GM12878 (cell line): Measurements from ENCODE around the gene XPC. TPM values are rescaled to one million over a fixed set of nuclear protein-coding genes. Genes with fewer than 3 reads are reported as not detected.

ENCODE experiments used
- ATAC-seq: fragments of 200-7000 bp; cut with Tn5 transposase; 3 replicates; pipeline ENCODE4 v1.9.1; 2020; ENCODE audit warnings: mild to moderate bottlenecking, moderate library complexity
- BruUV-seq: library from RNA; stranded (reverse); fragments of 400-500 nt; replicated peaks from 2 replicates; lab custom pipeline; 2021; lab: Mats Ljungman, UMichigan
- CTCF ChIA-PET: fragments of 300-600 bp; sonication (Branson Sonifier 250); formaldehyde crosslinking; extraction: SDS; loops from one replicate; lab custom pipeline; 2021; ENCODE audit warnings: inconsistent platforms; lab: Yijun Ruan, JAX
- POLR2A ChIA-PET: fragments of 350-600 bp; formaldehyde crosslinking; extraction: SDS; loops from one replicate; lab custom pipeline; 2021; ENCODE audit warnings: inconsistent platforms; lab: Charles Lee
- RAD21 ChIA-PET: fragments of 300-600 bp; sonication (Branson Sonifier 250); formaldehyde crosslinking; loops from one replicate; lab custom pipeline; 2023; ENCODE audit warnings: antibody characterized with exemption; ENCODE audit not compliant: unreplicated experiment; lab: Charles Lee
- SMC1A ChIA-PET: fragments of 300-600 bp; sonication (Branson Sonifier 250); formaldehyde crosslinking; loops from one replicate; lab custom pipeline; 2023; ENCODE audit not compliant: unreplicated experiment, uncharacterized antibody; lab: Charles Lee
- DNase-seq: peaks from one replicate; pipeline ENCODE4 v3.0.0-alpha.2; 2011; ENCODE audit warnings: low read depth, low spot score
- FAIRE-seq: peaks from 3 replicates; lab custom pipeline; 2011; peaks lifted over from hg19 to GRCh38; lab: Jason Lieb, UNC
- H2AFZ ChIP-seq: 2 replicates; pipeline ENCODE4 v1.6.0; 2011; ENCODE audit warnings: low read depth, low read length, control low read depth; ENCODE audit not compliant: control insufficient read depth
- H3K27ac ChIP-seq: 2 replicates; pipeline ENCODE4 v1.5.1; 2011; ENCODE audit warnings: control low read depth; ENCODE audit not compliant: control insufficient read depth, insufficient read depth
- H3K27me3 ChIP-seq, 2 experiments: replicated peaks in 1 of 2; 2 replicates each; pipeline versions ENCODE4 v1.6.0 to v1.6.1; 2011; ENCODE audit warnings: low read length in 1 of 2; ENCODE audit not compliant: control insufficient read depth in 2 of 2, insufficient read depth in 2 of 2
- H3K36me3 ChIP-seq, 2 experiments: 2 replicates each; pipeline ENCODE4 v1.5.1; 2011; ENCODE audit warnings: low read length in 1 of 2; ENCODE audit not compliant: control insufficient read depth in 2 of 2, insufficient read depth in 2 of 2
- H3K4me1 ChIP-seq: 2 replicates; pipeline ENCODE4 v1.6.1; 2011; ENCODE audit warnings: mild to moderate bottlenecking, low read length, moderate library complexity, mixed read lengths; ENCODE audit not compliant: control insufficient read depth, insufficient read depth
- H3K4me2 ChIP-seq: 2 replicates; pipeline ENCODE4 v1.6.0; 2011; ENCODE audit warnings: control low read depth; ENCODE audit not compliant: control insufficient read depth, insufficient read depth
- H3K4me3 ChIP-seq: fragments of 200-600 bp; sonication (generic); 2 replicates; pipeline ENCODE4 v1.5.1; 2016
- H3K79me2 ChIP-seq: 2 replicates; pipeline ENCODE4 v1.6.0; 2011; ENCODE audit warnings: low read length; ENCODE audit not compliant: control insufficient read depth, insufficient read depth
- H3K9ac ChIP-seq: 2 replicates; pipeline ENCODE4 v1.8.0; 2011; ENCODE audit warnings: low read length, control low read depth, mixed read lengths; ENCODE audit not compliant: control insufficient read depth, insufficient read depth
- H3K9me3 ChIP-seq: replicated peaks from 3 replicates; pipeline ENCODE4 v1.5.1; 2011; ENCODE audit warnings: mild to moderate bottlenecking, low read length; ENCODE audit not compliant: control insufficient read depth, insufficient read depth
- H4K20me1 ChIP-seq: 2 replicates; pipeline ENCODE4 v1.6.0; 2011; ENCODE audit not compliant: control insufficient read depth, insufficient read depth
- BRCA1 ChIP-seq: IDR thresholded peaks from 2 replicates; pipeline ENCODE4 v1.6.1; 2011; ENCODE audit warnings: low read depth, low read length, improper control_type of control experiment
- CHD4 ChIP-seq: fragments of 200-600 bp; sonication (generic); IDR thresholded peaks from 2 replicates; pipeline ENCODE4 v1.6.1; 2016; ENCODE audit warnings: mild to moderate bottlenecking
- CREB1 ChIP-seq: IDR thresholded peaks from 2 replicates; pipeline ENCODE4 v1.6.1; 2012; ENCODE audit warnings: low read depth, mild to moderate bottlenecking, inconsistent platforms
- FOXK2 ChIP-seq: fragments of 450-650 bp; IDR thresholded peaks from 2 replicates; pipeline ENCODE4 v1.6.1; 2017; ENCODE audit warnings: mild to moderate bottlenecking, moderate library complexity
- FOXM1 ChIP-seq: IDR thresholded peaks from 2 replicates; pipeline ENCODE4 v1.6.1; 2012; ENCODE audit warnings: low read depth, mild to moderate bottlenecking, inconsistent platforms, low read length, moderate library complexity
- HDGF ChIP-seq: fragments of 450-650 bp; IDR thresholded peaks from 2 replicates; pipeline ENCODE4 v1.6.1; 2016; ENCODE audit warnings: antibody characterized with exemption
- LARP7 ChIP-seq: fragments of 450-650 bp; IDR thresholded peaks from 2 replicates; pipeline ENCODE4 v1.6.1; 2017; ENCODE audit warnings: mild to moderate bottlenecking
- MEF2B ChIP-seq: fragments of 450-650 bp; IDR thresholded peaks from 2 replicates; pipeline ENCODE4 v1.6.1; 2018; ENCODE audit warnings: mild to moderate bottlenecking, moderate library complexity; ENCODE audit not compliant: partially characterized antibody, poor library complexity, severe bottlenecking
- POLR2A ChIP-seq: IDR thresholded peaks from 2 replicates; pipeline ENCODE4 v1.6.1; 2011; ENCODE audit warnings: low read depth, mild to moderate bottlenecking, low read length
- RELA ChIP-seq: fragments of 450-650 bp; IDR thresholded peaks from 2 replicates; pipeline ENCODE4 v1.8.0; 2014; ENCODE audit warnings: borderline replicate concordance; ENCODE audit not compliant: partially characterized antibody
- SMAD5 ChIP-seq: IDR thresholded peaks from 2 replicates; pipeline ENCODE4 v1.6.1; 2016; ENCODE audit warnings: antibody characterized with exemption, low read depth
- SMC3 ChIP-seq: IDR thresholded peaks from 2 replicates; pipeline ENCODE4 v1.6.1; 2011; ENCODE audit warnings: low read length, improper control_type of control experiment, borderline replicate concordance
- STAT3 ChIP-seq: IDR thresholded peaks from 2 replicates; pipeline ENCODE4 v1.6.1; 2011; ENCODE audit warnings: low read depth, low read length, improper control_type of control experiment
- TBL1XR1 ChIP-seq: IDR thresholded peaks from 2 replicates; pipeline ENCODE4 v1.6.1; 2012; ENCODE audit warnings: low read depth, low read length, improper control_type of control experiment
- ZNF384 ChIP-seq: IDR thresholded peaks from 2 replicates; pipeline ENCODE4 v1.6.1; 2012; ENCODE audit warnings: low read depth, mild to moderate bottlenecking, low read length, improper control_type of control experiment, borderline replicate concordance
- WGBS: methylation state at CpG from one replicate; pipeline ENCODE4 v1.1.6; 2016; ENCODE audit warnings: low lambda C conversion rate; ENCODE audit not compliant: insufficient replicate concordance, insufficient coverage; ENCODE audit errors: missing lambda C conversion rate; 5-methylcytosine and 5-hydroxymethylcytosine counted together
- in situ Hi-C: fragments of 300-500 bp; cut with MboI; formaldehyde crosslinking; loops from 9 replicates; pipeline ENCODE4 v1.14.3; 2018; ENCODE audit warnings: mixed read lengths
- intact Hi-C: fragments of 100-400 bp; cut with micrococcal nuclease; formaldehyde crosslinking; loops from one replicate; pipeline ENCODE4 v1.14.2; 2022; ENCODE audit not compliant: unreplicated experiment
- polyA plus RNA-seq, 11 experiments: library from polyadenylated mRNA; depleted of rRNA in 4 of 11; unstranded in 6 of 11; stranded (reverse) in 5 of 11; fragments of >200 nt; fragmentation: Nextera tagmentation in 4 of 11; fragmentation: Illumina TruSeq in 1 of 11; extraction: Ambion mirVana in 4 of 11; extraction: Trizol in 1 of 11; gene quantifications; 1 replicate in 1 of 11; 2 replicates in 10 of 11; pipeline versions ENCODE4 v1.2.1 to v1.2.3, GENCODE V29; 2011 to 2016; ENCODE audit warnings: inconsistent platforms in 2 of 11, missing spikeins in 2 of 11, low read depth in 1 of 11
- total RNA-seq, 4 experiments: library from RNA; depleted of rRNA in 3 of 4; stranded (reverse); fragments of >200 nt in 3 of 4; fragmentation: Illumina TruSeq in 1 of 4; extraction: Trizol in 1 of 4; gene quantifications; 2 replicates each; pipeline versions ENCODE4 v1.2.1 to v1.2.3, GENCODE V29; 2013 to 2021
- TF ChIP-seq, protein P1 (sequence below): fragments of 450-650 bp; IDR thresholded peaks from 2 replicates; pipeline ENCODE4 v1.6.1; 2018; ENCODE audit warnings: borderline replicate concordance, mild to moderate bottlenecking; ENCODE audit not compliant: partially characterized antibody
- TF ChIP-seq, protein P2 (sequence below): fragments of 450-650 bp; IDR thresholded peaks from 2 replicates; pipeline ENCODE4 v1.6.1; 2017; ENCODE audit warnings: mild to moderate bottlenecking, moderate library complexity
- TF ChIP-seq, protein P3 (sequence below): fragments of 150-350 bp; IDR thresholded peaks from 2 replicates; pipeline ENCODE4 v1.6.1; 2016; ENCODE audit warnings: low read depth, low read length

The XPC gene
- total and polyA plus RNA-seq, 10 of the 15 experiments (the other 5 are each of a cell fraction or from before 2014, with no cell fraction given), result 4.0 to 48.3 (median 29.8) TPM

DNA sequence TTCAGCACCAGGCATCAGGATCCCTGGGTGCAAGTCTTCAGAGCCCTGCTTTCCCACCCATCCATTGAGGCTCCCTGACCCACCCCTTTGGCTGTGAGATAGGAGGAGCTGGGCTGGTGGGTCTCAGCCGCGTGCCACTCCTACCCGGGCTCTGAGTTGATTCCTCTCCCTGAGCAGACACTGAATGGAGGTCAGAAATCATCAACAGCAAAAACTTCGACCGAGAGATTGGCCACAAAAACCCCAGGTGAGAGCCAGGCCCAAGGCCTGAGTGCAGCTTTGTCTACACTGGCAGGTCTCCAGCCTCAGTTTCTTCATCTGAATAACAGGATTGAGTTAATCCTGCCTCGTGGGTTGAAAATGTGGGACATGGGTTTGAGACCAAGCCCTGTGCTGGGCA lies 45.7 kb downstream of the XPC start:
- 97% methylated on average over 6 of the region's 6 CpGs for WGBS
- ChIA-PET RAD21 (no interaction called here), CTCF (no interaction called here), POLR2A (no interaction called here), SMC1A (no interaction called here)
- FAIRE-seq, result no peak
- no peak for ATAC-seq
- H2AFZ ChIP-seq, result no peak overlapping the region
- H3K9me3 ChIP-seq, result no peaks in the 10 kb centered on the region
- no peak overlapping the region for H3K9ac ChIP-seq
- BruUV-seq, result no TSS peak
- peaks cover 8% of the 10 kb centered on the region for H3K79me2 ChIP-seq
- H3K36me3 ChIP-seq, result peaks cover 26 to 27% of the 10 kb centered on the region in 2 experiments
- H3K4me1 ChIP-seq, result no peaks in the 10 kb centered on the region
- H3K4me2 ChIP-seq, result no peak overlapping the region
- H3K27me3 ChIP-seq, result no peaks in the 10 kb centered on the region
- no peak overlapping the region for H3K4me3 ChIP-seq
- no peak for DNase-seq
- in situ Hi-C loops (no loop called here), intact Hi-C loops (no loop called here)
- H4K20me1 ChIP-seq, result no peaks in the 10 kb centered on the region
- no peak overlapping the region for H3K27ac ChIP-seq
- TF ChIP-seq POLR2A (no peak), CHD4 (no peak), LARP7 (no peak), FOXM1 (no peak), TBL1XR1 (no peak), FOXK2 (no peak), BRCA1 (no peak), STAT3 (no peak), RELA (no peak), CREB1 (no peak), MEF2B (no peak), SMC3 (no peak), SMAD5 (no peak), HDGF (no peak), ZNF384 (no peak)
- TF ChIP-seq, protein P1, sequence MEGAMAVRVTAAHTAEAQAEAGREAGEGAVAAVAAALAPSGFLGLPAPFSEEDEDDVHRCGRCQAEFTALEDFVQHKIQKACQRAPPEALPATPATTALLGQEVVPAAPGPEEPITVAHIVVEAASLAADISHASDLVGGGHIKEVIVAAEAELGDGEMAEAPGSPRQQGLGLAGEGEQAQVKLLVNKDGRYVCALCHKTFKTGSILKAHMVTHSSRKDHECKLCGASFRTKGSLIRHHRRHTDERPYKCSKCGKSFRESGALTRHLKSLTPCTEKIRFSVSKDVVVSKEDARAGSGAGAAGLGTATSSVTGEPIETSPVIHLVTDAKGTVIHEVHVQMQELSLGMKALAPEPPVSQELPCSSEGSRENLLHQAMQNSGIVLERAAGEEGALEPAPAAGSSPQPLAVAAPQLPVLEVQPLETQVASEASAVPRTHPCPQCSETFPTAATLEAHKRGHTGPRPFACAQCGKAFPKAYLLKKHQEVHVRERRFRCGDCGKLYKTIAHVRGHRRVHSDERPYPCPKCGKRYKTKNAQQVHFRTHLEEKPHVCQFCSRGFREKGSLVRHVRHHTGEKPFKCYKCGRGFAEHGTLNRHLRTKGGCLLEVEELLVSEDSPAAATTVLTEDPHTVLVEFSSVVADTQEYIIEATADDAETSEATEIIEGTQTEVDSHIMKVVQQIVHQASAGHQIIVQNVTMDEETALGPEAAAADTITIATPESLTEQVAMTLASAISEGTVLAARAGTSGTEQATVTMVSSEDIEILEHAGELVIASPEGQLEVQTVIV, result no peak
- TF ChIP-seq, protein P2, sequence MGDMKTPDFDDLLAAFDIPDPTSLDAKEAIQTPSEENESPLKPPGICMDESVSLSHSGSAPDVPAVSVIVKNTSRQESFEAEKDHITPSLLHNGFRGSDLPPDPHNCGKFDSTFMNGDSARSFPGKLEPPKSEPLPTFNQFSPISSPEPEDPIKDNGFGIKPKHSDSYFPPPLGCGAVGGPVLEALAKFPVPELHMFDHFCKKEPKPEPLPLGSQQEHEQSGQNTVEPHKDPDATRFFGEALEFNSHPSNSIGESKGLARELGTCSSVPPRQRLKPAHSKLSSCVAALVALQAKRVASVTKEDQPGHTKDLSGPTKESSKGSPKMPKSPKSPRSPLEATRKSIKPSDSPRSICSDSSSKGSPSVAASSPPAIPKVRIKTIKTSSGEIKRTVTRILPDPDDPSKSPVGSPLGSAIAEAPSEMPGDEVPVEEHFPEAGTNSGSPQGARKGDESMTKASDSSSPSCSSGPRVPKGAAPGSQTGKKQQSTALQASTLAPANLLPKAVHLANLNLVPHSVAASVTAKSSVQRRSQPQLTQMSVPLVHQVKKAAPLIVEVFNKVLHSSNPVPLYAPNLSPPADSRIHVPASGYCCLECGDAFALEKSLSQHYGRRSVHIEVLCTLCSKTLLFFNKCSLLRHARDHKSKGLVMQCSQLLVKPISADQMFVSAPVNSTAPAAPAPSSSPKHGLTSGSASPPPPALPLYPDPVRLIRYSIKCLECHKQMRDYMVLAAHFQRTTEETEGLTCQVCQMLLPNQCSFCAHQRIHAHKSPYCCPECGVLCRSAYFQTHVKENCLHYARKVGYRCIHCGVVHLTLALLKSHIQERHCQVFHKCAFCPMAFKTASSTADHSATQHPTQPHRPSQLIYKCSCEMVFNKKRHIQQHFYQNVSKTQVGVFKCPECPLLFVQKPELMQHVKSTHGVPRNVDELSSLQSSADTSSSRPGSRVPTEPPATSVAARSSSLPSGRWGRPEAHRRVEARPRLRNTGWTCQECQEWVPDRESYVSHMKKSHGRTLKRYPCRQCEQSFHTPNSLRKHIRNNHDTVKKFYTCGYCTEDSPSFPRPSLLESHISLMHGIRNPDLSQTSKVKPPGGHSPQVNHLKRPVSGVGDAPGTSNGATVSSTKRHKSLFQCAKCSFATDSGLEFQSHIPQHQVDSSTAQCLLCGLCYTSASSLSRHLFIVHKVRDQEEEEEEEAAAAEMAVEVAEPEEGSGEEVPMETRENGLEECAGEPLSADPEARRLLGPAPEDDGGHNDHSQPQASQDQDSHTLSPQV, result no peak
- TF ChIP-seq, protein P3, sequence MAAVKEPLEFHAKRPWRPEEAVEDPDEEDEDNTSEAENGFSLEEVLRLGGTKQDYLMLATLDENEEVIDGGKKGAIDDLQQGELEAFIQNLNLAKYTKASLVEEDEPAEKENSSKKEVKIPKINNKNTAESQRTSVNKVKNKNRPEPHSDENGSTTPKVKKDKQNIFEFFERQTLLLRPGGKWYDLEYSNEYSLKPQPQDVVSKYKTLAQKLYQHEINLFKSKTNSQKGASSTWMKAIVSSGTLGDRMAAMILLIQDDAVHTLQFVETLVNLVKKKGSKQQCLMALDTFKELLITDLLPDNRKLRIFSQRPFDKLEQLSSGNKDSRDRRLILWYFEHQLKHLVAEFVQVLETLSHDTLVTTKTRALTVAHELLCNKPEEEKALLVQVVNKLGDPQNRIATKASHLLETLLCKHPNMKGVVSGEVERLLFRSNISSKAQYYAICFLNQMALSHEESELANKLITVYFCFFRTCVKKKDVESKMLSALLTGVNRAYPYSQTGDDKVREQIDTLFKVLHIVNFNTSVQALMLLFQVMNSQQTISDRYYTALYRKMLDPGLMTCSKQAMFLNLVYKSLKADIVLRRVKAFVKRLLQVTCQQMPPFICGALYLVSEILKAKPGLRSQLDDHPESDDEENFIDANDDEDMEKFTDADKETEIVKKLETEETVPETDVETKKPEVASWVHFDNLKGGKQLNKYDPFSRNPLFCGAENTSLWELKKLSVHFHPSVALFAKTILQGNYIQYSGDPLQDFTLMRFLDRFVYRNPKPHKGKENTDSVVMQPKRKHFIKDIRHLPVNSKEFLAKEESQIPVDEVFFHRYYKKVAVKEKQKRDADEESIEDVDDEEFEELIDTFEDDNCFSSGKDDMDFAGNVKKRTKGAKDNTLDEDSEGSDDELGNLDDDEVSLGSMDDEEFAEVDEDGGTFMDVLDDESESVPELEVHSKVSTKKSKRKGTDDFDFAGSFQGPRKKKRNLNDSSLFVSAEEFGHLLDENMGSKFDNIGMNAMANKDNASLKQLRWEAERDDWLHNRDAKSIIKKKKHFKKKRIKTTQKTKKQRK, result no peak
